A673 (cell line): ENCODE measurements around the gene SCRT2. TPM values are rescaled to one million over a fixed set of nuclear protein-coding genes. Genes with fewer than 3 reads are reported as not detected.

ENCODE experiments used
- BruUV-seq: library from RNA; stranded (reverse); fragments of 400-500 nt; replicated peaks from 2 replicates; lab custom pipeline; 2021; lab: Mats Ljungman, UMichigan
- CTCF ChIA-PET: fragments of 300-600 bp; sonication (Branson Sonifier 250); formaldehyde crosslinking; loops from one replicate; lab custom pipeline; 2022; ENCODE audit warnings: antibody characterized with exemption; lab: Charles Lee
- POLR2A ChIA-PET: fragments of 300-600 bp; sonication (Branson Sonifier 250); formaldehyde crosslinking; loops from one replicate; lab custom pipeline; 2022; ENCODE audit warnings: antibody characterized with exemption; ENCODE audit not compliant: low non-redundant PET; lab: Charles Lee
- DNase-seq: peaks from one replicate; pipeline ENCODE4 v3.0.0-alpha.2; 2015; ENCODE audit warnings: low spot score
- H3K27ac ChIP-seq: fragments of 200-600 bp; sonication (generic); 2 replicates; pipeline ENCODE4 v1.5.1; 2016; ENCODE audit warnings: mixed run types, low read depth, mild to moderate bottlenecking, mixed read lengths, antibody characterized with exemption, low read length; ENCODE audit not compliant: poor library complexity, severe bottlenecking
- H3K27me3 ChIP-seq: fragments of 200-600 bp; sonication (generic); replicated peaks from 2 replicates; pipeline ENCODE4 v1.6.1; 2017; ENCODE audit warnings: mixed run types, low read depth, mild to moderate bottlenecking, mixed read lengths, antibody characterized with exemption, low read length; ENCODE audit not compliant: insufficient read depth, poor library complexity
- H3K36me3 ChIP-seq: fragments of 200-600 bp; sonication (generic); 2 replicates; pipeline ENCODE4 v1.6.1; 2016; ENCODE audit warnings: mixed run types, mild to moderate bottlenecking, mixed read lengths, antibody characterized with exemption, low read length; ENCODE audit not compliant: insufficient read depth, poor library complexity, severe bottlenecking
- H3K4me1 ChIP-seq: fragments of 200-600 bp; sonication (generic); 2 replicates; pipeline ENCODE4 v1.6.1; 2017; ENCODE audit warnings: mixed run types, mild to moderate bottlenecking, mixed read lengths, antibody characterized with exemption, low read length; ENCODE audit not compliant: insufficient read depth, poor library complexity, severe bottlenecking
- H3K4me3 ChIP-seq: fragments of 200-600 bp; sonication (generic); 2 replicates; pipeline ENCODE4 v1.5.1; 2016; ENCODE audit warnings: low read depth, mixed run types, mild to moderate bottlenecking, mixed read lengths, low read length; ENCODE audit not compliant: poor library complexity, severe bottlenecking
- H3K9me3 ChIP-seq: fragments of 200-600 bp; sonication (generic); 2 replicates; pipeline ENCODE4 v1.6.1; 2016; ENCODE audit warnings: mixed run types, low read depth, mild to moderate bottlenecking, mixed read lengths, antibody characterized with exemption, low read length; ENCODE audit not compliant: poor library complexity, severe bottlenecking
- CTCF ChIP-seq: fragments of 300-800, 200-600 bp; sonication (generic); conservative IDR thresholded peaks from 2 replicates; pipeline ENCODE4 v1.5.1; 2017; ENCODE audit warnings: low read depth, mild to moderate bottlenecking, antibody characterized with exemption, low read length, moderate library complexity, mixed read lengths
- EZH2 ChIP-seq: fragments of 200-600 bp; sonication (generic); IDR thresholded peaks from 2 replicates; pipeline ENCODE4 v1.6.1; 2017; ENCODE audit warnings: borderline replicate concordance, low read depth, mild to moderate bottlenecking, mixed read lengths, antibody characterized with exemption, low read length; ENCODE audit not compliant: poor library complexity, severe bottlenecking
- intact Hi-C: fragments of 100-400 bp; cut with micrococcal nuclease; formaldehyde crosslinking; loops from one replicate; pipeline ENCODE4 v1.10.0; 2022; ENCODE audit not compliant: unreplicated experiment
- total RNA-seq: library from RNA; stranded (reverse); gene quantifications from 2 replicates; pipeline ENCODE4 v1.2.3, GENCODE V29; 2021

The SCRT2 gene
- total RNA-seq, 1 experiment from 2014 or later: 0.69 TPM

GRCh38 chr20:623704-624103, 51.9 kb downstream of the SCRT2 start:
- no peak for DNase-seq
- Histone ChIP-seq H3K4me3 (no peak overlapping the region), H3K27ac (no peak overlapping the region), H3K4me1 (no peaks in the 10 kb centered on the region), H3K9me3 (no peaks in the 10 kb centered on the region), H3K27me3 (no peaks in the 10 kb centered on the region), H3K36me3 (no peaks in the 10 kb centered on the region)
- no TSS peak for BruUV-seq
- ChIA-PET POLR2A (no interaction called here), CTCF (interaction anchor here (1.3 kb wide), 1 partner anchor 22 kb away, joined by 3 read pairs; no protein-coding TSS in a partner anchor)
- intact Hi-C loops: no loop called here
- no peak for TF ChIP-seq EZH2
- no peak for TF ChIP-seq CTCF

- intact Hi-C loops: no loop called here
- Histone ChIP-seq H3K4me3 (no peak overlapping the region), H3K9me3 (no peaks in the 10 kb centered on the region), H3K4me1 (no peaks in the 10 kb centered on the region), H3K36me3 (no peaks in the 10 kb centered on the region), H3K27me3 (peaks cover 3% of the 10 kb centered on the region), H3K27ac (no peak overlapping the region)
- no peak for DNase-seq
- POLR2A ChIA-PET: no interaction called here
- CTCF ChIA-PET: interaction anchor here (1.3 kb wide), 1 partner anchor 22 kb away, joined by 3 read pairs; no protein-coding TSS in a partner anchor
- BruUV-seq: no TSS peak
- TF ChIP-seq CTCF (no peak), EZH2 (no peak)
Observed at GRCh38 chr20:623021-623420, 52.6 kb downstream of the SCRT2 start.

- Histone ChIP-seq H3K27me3 (peaks cover 9% of the 10 kb centered on the region), H3K9me3 (no peaks in the 10 kb centered on the region), H3K36me3 (no peaks in the 10 kb centered on the region), H3K27ac (no peak overlapping the region), H3K4me3 (no peak overlapping the region), H3K4me1 (no peaks in the 10 kb centered on the region)
- CTCF ChIA-PET: no interaction called here
- no peak for DNase-seq
- intact Hi-C loops: no loop called here
- POLR2A ChIA-PET: no interaction called here
- TF ChIP-seq EZH2: no peak
- TF ChIP-seq CTCF: no peak
- BruUV-seq: no TSS peak
Observed at GRCh38 chr20:622161-622560, 53.4 kb downstream of the SCRT2 start.
